Choroid plexus epithelial cell (primary cell): ENCODE measurements around the gene NUCB2.
A peak's percentile ranks its signal among the peaks of the same experiment; 100 is the strongest.

ENCODE experiments used
- DNase-seq: peaks from one replicate; pipeline ENCODE4 v3.0.0-alpha.2; 2010; ENCODE audit warnings: low read depth
- H3K4me3 ChIP-seq: 2 replicates; pipeline ENCODE4 v1.5.1; 2011; ENCODE audit warnings: low read depth, mild to moderate bottlenecking, control low read depth, low read length, moderate library complexity
- TF ChIP-seq, protein P1 (sequence below): conservative IDR thresholded peaks from 2 replicates; pipeline ENCODE4 v1.5.1; 2011; ENCODE audit warnings: low read depth, mild to moderate bottlenecking, control low read depth, inconsistent platforms, low read length, moderate library complexity

NUCB2 gene

DNA sequence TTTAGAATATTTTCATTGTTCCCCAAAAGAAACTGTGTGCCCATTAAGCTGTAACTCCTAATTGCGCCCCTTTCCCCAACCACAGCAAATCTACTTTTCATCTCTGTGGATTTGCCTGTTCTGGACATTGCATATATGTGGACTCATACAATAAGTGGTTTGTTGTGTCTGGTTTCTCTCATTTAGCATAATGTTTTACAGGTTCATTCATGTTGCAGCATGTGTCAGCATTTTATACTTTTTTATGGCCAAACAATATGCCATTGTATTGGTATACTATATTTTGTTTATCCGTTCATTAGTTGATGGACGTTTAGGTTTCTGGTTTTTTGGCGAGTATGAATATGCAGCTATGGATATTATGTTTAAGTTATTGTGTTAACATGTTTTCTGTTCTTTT, 23.8 kb downstream of the NUCB2 start:
- DNase-seq: no peak
- no peak overlapping the region for H3K4me3 ChIP-seq
- TF ChIP-seq, protein P1, sequence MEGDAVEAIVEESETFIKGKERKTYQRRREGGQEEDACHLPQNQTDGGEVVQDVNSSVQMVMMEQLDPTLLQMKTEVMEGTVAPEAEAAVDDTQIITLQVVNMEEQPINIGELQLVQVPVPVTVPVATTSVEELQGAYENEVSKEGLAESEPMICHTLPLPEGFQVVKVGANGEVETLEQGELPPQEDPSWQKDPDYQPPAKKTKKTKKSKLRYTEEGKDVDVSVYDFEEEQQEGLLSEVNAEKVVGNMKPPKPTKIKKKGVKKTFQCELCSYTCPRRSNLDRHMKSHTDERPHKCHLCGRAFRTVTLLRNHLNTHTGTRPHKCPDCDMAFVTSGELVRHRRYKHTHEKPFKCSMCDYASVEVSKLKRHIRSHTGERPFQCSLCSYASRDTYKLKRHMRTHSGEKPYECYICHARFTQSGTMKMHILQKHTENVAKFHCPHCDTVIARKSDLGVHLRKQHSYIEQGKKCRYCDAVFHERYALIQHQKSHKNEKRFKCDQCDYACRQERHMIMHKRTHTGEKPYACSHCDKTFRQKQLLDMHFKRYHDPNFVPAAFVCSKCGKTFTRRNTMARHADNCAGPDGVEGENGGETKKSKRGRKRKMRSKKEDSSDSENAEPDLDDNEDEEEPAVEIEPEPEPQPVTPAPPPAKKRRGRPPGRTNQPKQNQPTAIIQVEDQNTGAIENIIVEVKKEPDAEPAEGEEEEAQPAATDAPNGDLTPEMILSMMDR: no peak

DNA sequence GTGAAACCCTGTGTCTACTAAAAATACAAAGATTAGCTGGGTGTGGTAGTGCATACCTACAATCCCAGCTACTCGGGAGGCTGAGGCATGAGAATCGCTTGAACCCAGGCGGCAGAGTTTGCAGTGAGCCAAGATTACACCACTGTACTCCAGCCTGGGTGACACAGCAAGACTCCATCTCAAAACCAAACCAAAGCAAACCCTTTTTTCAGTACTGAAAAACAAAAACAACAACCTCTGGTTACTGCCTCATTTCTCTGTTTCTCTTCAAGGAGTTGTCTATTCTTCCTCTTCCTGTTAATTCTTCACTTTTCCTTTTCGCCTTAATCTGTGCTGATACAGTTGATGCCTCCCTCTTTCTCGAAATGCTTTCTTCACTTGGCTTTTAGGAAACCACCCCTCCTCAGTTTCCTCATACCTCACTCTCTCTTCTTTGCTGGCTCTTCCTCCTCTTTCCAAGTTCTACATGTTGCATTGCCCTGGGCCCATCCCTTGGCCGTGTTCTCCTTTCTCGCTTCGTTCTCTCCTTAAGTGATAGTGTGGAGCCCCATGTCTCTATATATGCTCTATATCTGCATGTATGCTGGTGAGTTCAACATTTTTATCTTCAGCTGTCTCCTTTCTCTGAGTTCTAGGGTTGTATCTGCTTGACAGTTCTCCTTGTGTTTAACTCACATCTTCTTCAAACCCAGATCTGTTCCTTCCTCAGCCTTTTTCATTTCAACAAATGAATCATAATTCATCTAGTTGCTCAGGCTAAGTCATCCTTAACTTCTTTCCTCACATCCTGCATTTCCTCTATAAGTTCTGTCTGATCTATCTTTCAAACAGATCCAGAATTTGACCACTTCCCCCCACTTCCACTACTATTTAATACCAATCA, 37.1 kb downstream of the NUCB2 start:
- H3K4me3 ChIP-seq: no peak overlapping the region
- TF ChIP-seq, protein P1: no peak
- DNase-seq: no peak

DNA sequence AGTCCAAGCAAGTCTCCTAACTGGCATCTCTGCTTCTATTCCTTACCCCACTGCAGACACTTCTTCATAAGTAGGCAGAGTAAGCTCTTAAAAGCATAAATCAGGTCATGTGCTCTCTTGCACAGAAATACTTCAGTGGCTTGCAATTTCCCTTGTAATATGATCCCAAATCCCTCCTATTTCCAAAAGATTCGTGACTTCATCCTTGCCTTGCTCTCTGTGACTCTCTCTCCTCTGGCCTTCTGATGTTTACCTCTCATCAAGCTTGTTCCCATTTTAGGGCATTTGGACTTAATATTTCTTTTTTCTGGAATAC, 37.7 kb downstream of the NUCB2 start:
- H3K4me3 ChIP-seq: no peak overlapping the region
- DNase-seq: peak; percentile 91
- TF ChIP-seq, protein P1: no peak

DNA sequence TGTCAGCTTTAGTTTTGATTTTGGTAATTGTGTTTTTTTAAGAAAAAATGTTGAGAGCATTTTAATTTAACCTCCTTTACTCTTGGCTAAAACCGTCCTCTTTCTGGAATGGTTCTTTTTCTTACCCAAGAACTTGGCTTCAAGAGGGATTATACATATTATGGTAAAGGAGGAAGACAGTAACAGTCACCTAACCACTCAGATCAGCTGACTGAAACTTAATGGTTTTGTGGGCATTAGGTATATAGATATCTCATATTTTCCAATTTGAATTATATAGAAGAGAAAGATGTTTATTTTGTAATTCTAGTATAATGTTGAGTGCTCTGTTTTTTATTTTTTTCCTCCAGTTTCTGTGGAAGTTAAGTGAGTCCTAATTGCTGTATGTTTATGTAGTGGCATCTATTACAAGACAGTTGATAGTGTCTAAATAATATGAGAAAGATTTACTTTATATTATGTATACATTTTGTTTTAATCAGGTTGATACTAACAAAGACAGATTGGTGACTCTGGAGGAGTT, 38.4 kb downstream of the NUCB2 start:
- H3K4me3 ChIP-seq: no peak overlapping the region
- DNase-seq: no peak
- TF ChIP-seq, protein P1: no peak

DNA sequence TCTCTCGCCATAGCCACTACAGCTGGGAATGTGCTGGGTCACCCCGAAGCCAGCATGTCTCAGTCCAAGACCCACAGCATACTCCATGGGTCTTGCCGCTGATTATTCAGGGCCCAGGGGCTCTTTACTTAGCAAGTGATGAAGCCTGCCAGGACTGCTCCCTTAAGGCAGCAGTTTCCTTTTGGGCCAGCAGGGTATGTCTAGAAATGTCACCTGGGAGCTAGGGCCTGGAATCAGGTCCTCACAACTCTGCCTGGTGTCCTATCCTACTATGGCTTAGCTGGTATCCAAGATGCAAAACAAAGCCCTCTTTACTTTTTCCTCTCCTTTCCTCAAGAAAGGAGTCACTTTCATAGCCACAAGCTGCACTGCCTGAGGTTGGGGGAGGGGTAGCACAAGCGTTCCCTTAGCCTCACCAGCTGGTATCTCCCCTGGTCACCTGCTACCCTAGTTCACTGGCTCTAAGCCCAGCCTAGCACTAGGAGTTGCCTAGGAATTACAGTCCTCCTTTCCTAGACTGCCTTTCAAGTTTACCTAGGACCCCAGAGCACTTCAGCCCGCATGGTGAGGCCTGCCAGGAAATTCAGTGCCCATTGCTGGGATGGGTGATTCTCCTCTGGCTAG, 52.4 kb downstream of the NUCB2 start:
- DNase-seq: no peak
- TF ChIP-seq, protein P1: peak; percentile 8

DNA sequence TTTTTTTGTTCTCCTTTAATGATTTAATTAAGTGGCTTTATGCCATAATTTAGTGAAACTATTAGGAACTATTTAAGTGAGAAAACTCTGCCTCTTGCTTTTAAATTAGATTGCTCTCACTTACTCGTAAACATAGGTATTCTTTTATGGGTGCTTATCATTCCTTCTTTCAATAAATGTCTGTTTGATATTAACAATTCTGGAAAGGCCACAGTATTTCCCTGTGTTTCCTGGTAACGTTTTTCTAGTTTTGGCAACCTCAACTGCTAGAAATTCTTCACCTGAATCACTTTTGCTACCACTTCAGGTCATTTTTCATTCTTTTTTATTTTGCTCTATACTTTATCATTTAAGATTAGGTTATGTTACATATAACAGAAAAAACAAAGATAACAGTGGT, 55.1 kb downstream of the NUCB2 start:
- TF ChIP-seq, protein P1: no peak
- H3K4me3 ChIP-seq: no peak overlapping the region
- DNase-seq: no peak

More for the DNA sequence above, 52.4 kb downstream of the NUCB2 start:
- no peak overlapping the region for H3K4me3 ChIP-seq
